Superior temporal gyrus (tissue), 1 donor: ENCODE measurements around the gene COPG2.

Experiments
- DNase-seq: peaks from one replicate; pipeline ENCODE4 v3.0.0-alpha.2; 2016; ENCODE audit errors: extremely low spot score

The COPG2 gene

GRCh38 chr7:130475776-130476175 is 192.8 kb downstream of the COPG2 start:
- no peak for DNase-seq

GRCh38 chr7:130473876-130474275 is 194.7 kb downstream of the COPG2 start:
- DNase-seq = no peak

DNA sequence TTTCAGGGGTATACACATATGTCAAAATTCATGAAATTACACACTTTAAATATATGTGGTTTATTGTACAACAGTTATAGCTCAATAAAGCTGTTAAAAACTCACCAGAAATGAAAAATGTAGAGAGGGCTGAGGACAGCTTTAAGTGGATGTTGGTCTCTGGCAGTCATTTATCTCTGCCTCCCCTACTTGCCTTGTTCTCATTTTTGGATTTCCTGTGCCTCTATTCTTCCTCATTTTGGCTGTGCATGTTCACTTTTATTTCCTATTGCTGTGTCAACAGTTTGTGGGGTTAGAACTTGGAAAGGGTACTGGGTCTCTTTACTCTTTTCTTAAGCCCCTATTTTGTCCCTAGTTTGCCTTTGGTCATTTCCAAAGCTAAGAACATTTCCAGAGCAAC is 195.3 kb downstream of the COPG2 start:
- no peak for DNase-seq

DNA sequence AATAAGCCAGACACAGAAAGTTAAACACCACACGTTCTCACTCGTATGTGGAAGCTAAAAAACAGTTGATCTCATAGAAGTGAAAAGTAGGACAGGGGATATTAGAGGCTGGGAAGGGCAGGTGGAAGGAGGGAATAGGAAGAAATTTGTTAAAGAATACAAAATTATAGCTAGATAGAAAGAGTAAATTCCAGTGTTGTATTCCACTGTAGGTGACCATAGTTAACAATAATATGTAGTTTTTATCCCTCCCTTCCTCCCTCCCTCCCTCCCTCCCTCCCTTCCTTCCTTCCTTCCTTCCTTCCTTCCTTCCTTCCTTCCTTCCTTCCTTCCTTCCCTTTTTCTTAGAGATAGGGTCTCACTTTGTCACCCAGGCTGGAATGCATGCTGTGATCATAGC is 196.6 kb downstream of the COPG2 start:
- no peak for DNase-seq

- DNase-seq = no peak
Observed at GRCh38 chr7:130468612-130469011, 199.9 kb downstream of the COPG2 start.

DNA sequence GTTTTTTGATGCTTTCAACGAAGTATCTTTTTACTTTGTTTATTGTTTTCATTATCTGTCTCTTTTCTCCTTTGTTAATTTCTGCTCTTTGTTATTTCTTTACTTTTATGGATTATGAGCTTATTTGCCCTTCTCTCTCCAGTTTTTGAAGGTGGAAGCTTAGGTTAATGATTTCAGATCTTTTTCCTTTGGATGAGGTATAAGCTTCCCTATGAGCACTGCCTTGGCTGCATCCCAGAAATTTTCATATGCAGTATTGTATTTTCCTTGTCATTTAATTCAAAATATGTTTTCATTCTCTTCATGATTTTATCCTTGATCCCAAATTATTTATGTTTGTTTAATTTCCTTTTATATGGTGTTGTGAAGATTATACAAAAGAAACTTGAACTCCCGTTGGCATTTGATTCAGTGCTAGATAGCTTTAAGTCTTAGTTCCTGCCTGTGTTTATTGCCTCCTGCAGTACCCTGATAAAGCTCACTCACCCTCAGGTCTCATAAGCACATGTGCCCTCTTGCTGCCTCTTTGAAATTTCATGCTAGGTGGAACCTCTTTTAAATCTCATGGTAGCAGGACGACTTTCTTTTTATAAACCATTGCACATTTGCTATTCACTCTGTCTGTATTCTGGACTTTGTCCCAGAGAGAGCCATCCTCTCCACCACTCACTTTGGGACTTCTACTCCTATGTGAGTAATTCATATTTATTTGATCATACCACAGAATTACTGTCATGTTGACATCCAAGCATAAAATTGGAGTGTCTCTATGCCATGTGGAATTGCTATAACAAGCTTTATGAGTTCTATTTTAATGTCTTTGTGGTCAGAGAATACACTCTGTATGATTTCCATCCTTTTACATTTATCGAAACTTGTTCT is 204.8 kb downstream of the COPG2 start:
- DNase-seq = no peak

DNA sequence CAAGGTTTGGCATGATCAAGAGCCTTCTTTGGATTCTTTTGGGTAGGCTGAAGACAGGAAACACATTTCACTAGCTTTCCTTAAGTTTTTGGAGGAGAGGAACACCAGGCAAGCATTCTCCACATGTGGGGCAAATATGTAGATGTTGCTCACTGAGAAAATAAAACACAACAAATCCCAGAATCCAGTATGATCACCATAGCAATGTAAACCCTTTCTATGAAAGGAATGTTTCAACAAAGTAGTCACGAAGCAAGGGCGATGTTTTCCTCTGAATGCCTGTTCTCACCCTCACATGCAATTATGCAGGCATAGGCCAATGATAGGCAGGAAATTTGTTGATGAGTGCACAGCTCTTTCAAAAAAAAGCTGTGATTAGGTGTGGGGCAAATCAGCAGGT is 207.3 kb downstream of the COPG2 start:
- no peak for DNase-seq

- no peak for DNase-seq
Observed at GRCh38 chr7:130458257-130458656, 210.3 kb downstream of the COPG2 start.
